HG03571 (cell line): ENCODE results near the gene EPB41L4B.
"Not testable (repeated sequence)": the region's sequence is repeated elsewhere in the genome, so short reads cannot be mapped to it uniquely, and the experiment has no call there.

Experiments used
- ATAC-seq: cut with Tn5 transposase; IDR thresholded peaks from one replicate; pipeline ENCODE4 v1.9.1; 2021; ENCODE audit not compliant: unreplicated experiment

EPB41L4B gene

DNA sequence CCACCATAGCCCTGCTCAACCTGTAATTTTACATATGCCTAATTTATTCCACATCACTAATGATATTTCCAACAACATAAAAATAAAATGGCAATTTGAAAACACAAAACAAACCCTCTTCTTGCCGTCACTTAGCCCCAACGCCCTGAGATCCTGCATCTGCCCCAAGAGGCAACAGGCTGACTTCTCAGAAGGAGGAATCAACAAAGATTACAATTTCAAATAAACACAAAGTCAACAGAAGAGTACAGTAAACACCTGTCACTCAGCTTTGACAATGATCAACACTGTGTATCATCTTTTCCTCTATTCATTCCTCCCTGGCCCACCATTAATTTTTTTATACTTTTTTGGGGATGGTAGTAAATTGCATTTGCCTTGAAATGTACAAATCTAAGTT, 19.8 kb downstream of the EPB41L4B start:
- no peak for ATAC-seq

DNA sequence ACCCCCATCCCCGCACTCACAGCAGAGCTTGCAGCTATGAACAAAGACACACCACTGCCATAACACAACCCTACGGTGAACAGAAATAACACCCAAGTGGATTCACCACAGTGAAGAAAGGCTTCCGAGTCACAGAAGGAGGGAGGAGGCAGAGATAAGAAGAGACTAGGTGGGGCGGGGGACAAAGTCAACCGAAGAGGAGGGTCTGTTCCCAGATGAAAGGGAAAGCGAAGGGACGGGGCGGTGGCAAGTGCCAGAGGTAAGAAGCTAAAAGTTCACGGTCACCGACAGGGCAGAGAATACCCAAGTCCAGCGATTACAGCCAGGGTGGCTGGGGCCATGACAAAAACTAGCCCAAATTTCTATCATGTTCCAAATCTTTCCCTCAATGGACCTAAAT, 21.0 kb downstream of the EPB41L4B start:
- ATAC-seq: no peak

DNA sequence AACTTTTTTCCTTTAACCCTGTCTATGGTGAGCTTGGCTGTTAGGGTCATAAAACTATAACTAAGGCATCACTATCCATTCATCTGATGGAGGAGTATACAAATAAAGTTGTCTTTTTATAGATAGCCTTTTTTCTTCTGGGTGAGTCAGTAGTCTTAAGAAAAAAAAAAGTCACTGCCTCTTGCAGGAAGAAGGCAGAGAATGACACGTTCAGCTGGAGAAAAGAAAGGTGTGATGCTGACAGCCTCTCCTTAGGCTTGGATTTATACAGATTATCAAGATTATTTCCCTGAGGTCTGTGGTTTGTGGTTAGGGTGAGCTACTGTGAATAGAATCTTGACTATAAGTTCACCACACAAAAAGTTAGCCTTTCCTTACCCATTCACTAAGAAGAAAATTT, 23.0 kb downstream of the EPB41L4B start:
- ATAC-seq: no peak

DNA sequence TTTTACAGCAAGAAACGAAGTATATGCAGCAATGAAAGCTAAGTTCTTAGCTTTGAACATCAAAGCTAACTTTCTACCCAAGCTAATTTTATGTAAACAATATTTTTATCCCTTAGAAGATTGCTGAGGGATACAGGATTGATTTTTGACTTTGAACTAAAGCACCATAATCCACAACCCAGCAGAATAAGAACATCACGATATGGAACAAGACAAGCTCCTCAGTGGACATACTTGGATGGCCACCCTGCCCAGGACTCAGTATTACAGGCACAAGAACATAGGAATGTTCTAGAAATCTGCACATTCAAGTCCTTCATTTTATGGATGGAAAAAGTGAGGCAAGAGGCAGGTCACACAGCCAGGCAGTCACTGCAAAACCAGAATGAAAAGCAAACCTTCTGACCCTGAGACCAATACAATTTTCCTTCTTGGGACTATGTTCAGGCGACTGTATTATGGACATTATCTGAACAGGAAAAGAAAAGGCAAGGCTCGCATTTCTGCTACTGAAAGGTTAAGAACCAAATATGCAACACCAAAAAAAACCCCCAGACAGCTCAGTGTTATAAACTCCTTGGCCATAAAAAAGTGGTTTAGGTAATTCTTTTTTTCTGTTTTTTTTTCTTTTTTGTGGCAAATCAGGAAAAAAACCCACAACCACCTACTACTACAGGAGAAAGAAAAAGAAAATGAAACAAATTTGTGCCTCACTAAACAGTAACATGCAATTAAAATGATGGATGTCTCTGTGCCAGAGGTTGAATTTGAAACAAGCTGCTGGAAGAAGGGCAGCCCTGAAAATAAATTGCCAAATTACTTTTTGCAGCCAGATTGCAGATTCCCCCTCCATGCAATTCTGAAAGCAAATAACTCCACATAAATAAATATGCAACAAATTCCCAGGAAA, 25.4 kb downstream of the EPB41L4B start:
- no peak for ATAC-seq

DNA sequence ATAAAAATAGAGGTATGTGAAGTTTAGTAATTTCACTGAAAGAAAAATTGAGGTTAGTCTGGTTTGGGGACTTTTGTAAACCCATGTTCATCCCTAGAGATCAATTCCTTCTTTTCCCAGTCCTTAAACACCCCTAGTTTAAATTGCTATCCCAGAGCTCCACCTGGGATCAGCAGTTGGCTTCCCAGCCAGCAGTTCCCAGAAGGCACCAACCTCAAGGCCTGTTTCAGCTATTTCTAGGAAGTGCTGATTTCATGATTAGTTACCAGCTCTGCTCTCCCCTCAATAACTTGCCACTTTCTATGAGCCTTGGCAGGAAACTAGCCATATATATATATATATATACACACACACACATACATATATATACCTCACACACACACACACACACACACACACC, 30.5 kb downstream of the EPB41L4B start:
- ATAC-seq: no peak

DNA sequence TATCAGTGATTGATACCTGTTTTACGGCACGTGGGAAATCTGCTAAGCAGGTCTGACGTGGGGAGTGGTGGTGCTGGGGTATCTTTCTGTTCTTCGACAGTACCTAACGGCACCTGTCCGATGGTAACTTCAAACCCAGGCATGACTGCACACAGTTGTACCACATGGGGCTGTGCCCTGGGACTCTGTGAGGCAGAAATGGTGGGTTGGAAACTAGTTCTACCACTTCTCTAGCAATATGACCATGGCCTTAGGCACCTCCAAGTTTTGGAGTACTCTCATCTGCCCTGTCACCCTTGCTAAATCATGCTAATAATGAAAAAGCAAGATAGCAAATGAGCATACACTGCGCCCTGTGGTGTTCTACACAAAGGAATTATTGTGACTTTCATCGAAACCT, 30.9 kb downstream of the EPB41L4B start:
- no peak for ATAC-seq

DNA sequence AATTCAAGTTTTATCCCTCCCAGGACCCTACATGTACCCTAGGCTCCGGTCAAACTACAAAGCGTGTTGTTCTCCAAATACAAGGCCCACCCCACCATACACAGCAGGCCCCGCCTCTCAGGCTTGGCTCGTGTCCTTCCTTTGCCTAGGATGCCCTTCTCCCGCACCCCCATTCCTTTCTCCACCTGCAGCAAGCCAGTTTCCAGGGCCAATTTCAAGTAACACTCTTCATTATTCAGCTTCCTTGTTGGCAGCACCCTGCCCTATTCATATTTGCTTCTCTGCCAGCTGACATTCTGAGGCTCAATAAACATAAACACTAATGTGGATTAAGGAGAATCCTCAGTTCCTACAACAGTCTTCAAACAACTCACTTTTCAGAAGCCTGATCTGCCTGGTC, 31.7 kb downstream of the EPB41L4B start:
- no peak for ATAC-seq

DNA sequence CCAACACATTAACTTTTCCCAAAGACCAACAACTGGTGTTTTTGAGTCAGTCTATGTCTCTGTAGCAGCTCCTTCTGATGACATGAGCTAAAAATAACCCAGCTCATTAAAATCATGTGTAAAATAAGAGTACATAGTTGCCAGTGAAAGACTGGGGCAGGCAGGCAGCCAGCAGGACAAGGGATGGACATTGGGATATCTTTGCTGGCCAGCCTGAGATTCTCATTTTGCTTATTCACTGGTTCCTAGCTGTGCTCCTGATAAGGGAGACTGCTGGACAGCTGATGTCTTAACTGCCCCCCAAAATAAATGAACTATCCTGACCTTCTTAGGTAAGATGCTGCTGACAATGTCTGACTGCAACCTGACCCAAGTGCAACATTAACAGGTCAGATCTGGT, 33.9 kb downstream of the EPB41L4B start:
- no peak for ATAC-seq

DNA sequence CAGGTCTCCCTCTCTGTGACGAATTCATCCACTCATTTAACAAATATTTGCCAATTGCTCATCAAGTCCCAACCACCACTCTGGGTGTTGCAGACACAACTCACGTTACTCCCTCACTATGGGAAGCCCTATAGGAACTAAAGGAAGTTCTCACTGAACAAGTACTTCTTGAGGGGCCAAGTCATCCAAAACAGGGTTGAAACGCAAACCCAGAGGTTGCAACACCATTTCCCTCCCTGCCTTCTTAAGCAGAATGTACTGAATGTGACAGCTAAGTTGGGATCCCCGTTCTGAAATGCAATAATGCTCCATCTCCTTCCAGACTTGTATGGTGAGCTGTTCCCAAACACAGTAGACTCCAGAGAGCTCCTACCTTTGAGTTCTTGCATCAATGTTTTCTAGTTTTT, 34.3 kb downstream of the EPB41L4B start:
- no peak for ATAC-seq

DNA sequence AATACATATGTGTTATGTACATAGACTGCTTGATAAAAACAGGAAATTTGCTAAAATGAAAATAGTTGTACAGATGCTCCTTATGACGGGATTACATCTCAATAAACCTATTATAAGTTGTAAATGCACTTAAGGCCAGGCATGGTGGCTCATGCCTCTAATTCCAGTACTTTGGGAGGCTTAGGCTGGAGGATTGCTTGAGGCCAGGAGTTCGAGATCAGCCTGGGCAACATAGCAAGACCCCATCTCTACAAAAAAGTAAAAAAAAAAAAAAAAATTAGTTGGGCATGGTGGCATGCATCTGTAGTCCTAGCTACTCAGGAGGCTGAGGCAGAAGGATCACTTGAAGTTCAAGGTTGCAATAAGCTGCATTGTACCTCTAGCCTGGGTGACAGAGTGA, 37.2 kb downstream of the EPB41L4B start:
- not testable (repeated sequence) for ATAC-seq

DNA sequence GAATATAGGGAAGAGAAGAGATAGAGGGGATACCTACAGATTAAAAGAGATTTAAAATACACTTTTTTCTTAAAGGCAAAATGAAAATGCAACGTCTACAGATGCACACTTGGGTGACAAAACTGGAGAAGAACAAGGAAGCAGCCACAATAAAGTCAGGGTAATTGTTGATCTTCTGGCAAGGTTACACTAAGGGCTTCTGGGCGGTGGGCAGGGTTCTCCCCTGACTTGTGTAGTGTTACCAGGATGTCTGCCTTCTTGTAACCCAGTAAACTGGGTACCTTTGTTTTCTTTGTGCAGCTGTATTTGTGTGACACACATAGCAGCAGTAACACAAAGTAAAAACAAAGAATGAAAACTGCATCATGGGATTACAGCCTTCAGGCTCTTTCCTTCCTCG, 37.8 kb downstream of the EPB41L4B start:
- no peak for ATAC-seq

DNA sequence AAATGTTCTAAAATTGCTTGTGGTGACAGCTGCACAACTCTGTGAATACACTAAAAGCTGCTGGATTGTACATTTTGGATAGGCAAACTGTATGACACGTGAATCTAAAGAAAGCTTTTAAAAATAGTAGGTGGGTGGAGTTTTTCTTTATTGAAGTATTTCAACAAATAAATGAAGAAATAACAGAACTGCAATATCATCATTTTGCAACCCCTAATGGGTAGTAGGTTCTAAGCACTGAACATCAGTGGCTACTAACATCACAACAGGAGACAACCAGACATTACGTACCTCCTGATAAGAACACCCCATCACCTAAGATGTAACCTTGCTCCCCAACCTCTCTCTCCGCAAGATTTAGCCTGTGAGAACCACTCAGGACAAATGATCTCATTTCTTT, 38.6 kb downstream of the EPB41L4B start:
- ATAC-seq: no peak

DNA sequence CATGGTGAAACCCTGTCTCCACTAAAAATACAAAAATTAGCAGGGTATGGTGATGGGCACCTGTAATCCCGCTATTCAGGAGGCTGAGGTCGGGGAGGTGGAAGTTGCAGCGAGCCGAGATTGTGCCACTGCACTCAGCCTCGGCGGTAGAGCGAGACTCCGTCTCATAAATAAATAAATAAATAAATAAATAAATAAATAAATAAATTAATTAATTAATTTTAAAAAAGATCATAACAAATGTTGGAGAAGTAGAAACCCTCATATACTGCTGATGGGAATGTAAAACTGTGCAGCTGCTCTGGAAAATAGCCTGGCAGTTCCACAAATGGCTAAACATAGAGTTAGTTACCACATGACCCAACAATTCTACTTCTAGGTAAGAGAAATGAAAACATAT, 39.3 kb downstream of the EPB41L4B start:
- no peak for ATAC-seq

DNA sequence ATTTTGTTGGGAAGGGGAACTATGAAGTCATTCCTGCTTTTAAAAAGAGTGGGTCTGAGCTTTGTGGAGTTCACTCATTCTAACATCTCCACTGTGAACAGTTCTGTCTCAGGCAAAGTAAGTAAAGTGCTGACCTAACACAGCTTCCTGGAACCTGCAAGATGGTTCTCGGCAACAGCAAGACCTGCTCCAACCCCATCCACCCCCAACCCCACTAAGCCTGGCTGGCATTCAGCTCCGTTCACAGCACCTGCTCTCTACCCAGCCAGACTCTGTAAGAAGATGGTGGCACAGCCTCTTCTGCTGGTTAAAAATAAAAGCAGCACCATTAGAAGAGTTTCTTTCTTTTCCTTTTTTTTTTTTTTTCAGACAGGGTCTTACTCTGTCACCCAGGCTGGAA, 42.0 kb downstream of the EPB41L4B start:
- no peak for ATAC-seq

DNA sequence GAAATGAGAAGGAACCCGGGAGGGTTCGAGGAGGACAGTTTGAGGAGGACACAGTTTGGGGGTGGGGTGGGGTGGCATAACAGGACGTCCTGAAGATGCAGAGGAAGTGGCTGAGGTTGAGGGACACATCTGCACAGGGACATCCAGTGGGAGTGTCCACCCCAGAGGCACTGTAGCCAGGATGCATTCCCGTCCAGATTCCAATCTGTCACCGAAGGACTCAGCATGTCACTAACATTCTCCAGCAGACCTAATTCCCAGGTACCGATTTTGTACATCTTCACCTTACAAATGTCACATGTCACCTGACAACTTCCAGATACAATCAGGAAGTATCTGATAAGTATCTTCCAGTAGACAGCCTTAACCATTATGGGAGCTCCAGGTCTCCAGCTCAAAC, 42.6 kb downstream of the EPB41L4B start:
- ATAC-seq: no peak

DNA sequence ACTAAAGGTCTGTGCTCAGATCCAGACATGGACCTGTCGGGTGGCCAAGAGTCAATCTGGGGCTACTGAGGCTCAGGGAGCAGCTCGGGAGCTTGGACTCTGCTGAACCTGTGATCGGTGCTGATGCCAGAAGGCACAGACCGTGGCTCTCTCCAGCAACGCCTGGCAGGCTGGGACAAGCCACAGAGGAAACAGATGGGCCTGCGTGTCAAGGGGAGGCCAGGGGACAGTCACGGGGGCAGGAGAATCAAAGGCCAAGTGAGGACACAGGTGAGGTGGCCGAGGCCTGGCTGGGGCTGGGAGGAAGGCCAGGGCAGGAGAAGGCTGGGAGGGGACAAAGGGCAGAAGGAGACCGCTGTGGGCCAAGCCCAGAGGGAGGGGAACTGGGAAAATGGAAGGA, 43.4 kb downstream of the EPB41L4B start:
- no peak for ATAC-seq

DNA sequence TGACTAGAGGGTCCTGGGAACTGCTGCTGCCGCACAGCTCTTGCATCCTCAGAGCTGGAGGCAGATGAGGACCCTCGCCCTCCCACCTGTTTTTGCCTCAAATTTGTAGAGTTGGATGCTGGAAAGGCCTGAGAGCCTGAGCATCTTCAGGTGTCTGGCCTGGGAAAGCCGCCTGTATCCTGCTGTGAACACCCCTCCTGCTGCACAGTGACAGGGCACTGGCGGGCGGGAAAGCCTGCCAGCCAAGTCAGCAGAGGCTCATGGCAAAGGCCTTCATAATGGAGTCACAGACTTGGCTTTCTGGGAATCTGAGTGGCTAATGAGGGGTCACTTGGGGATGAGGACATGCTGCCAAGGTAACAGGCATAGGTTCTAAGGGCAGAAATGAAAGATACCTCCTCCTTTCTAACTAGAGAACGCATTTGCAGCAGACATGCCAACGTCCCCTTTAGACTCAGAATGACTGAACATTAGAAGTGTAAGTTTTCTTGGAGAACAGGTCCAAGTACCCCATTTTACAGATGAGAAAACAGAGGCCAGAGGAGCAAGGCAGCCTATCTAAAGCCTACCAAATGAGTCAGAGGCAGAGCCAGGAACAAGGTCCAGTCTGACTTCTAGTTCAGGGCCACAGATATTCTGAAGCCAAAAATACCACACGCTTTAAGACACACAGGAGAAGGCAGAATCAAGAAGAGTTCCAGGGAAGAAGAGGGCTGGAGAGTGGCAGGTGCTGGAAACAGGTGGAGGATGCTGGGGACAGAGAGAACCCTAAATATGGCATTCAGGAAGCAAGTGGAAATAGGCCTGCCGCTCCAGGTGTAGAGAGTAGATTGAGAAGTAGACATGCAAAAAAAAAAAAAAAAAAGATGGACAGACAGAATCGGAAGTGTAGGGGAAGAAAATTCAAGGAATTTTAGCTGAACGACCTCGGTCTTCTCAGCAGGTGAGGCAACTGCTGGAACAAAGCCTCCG, 44.1 kb downstream of the EPB41L4B start:
- no peak for ATAC-seq

DNA sequence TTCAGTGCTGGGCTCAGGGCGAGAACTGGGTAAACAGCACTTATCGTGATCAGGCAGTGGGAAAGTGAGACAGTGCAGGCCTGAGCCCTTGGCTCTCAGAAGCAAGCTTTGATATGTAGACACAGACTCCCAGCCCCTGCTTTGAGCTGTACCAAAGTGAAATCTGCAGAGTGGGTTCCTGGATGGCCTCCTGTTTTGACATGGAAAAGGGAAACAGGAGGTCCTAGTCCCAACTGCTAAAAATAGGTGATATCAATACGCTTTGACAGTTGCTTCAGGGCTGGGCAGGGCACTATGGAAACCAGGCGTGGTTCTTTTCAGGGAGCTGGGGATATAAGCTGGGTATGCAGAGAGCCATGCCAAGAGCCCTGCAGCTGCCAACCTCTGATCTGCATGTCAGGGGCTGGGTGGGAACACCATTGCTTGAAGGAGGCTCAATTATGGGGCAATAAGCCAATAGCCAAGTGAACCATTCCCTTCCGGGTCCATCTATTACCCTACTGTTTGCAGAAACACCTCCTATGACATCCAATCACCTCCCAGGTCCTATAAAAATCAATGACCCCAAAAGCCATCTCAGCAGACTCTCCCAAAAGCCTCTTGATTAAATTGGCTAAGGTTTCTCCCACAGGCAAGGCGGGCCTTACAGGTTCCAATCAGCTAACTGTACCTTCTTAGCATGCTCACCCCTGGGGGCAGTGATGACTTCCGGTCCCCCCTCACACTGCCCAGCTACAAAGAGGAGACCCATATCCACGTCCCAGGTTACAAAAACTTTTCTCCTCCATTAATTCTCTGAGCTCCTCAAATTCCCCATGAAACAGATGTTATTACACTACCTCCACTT, 45.8 kb downstream of the EPB41L4B start:
- no peak for ATAC-seq

DNA sequence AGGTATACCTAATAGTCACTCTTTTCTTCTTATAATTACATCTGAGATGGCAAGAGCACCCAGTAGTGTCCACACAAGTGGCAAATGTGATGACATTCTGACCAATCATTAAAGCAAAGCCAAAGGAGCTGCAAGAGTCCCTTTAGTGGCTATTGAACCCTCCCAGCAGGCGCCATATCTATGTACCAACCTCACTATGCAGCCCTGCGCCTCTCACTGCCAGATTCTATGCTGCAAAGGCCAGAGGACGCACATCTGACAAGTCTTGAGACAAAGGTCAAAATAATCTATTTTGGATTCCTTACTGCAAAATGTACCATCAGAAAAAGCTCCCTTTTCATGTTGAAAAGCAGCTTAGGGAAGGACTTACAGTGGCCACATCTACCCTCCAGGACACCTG, 47.0 kb downstream of the EPB41L4B start:
- ATAC-seq: no peak

DNA sequence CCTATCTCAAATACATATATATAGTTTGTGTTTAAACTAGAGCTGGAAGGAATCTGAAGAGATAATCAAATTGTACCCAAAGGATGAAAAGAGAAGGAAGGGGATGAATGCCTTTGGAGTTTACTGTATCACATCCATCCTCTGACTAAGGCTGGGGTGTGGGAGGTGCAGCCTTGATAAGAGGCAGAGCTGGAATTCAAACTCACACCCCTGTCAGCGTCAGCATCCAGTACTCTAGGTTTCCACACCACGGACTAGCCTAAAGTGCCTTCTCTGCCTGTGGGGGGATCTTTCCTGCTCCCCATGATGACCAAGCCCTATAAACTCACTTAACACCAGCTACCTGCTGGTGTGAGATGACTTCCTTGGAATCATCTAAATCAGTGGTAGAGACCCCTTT, 48.1 kb downstream of the EPB41L4B start:
- no peak for ATAC-seq

DNA sequence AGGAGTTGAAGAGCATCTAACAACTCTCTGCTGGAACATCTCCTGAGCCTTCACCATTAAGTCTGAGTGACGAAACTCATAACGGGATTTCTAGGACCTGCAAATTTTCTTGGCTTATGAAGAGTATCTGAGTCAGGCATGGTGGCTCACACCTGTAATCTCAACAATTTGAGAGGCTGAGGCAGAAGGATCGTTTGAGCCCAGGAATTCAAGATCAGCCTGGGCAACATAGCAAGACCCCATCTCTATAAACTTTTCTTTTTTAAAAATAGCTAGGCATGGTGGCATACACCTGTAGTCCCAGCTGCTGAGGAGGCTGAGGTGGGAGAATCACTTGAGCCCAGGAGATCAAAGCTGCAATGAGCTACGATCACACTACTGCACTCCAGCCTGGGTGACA, 48.8 kb downstream of the EPB41L4B start:
- no peak for ATAC-seq
